Measurements from ENCODE around the gene ADNP2. TPM values are rescaled to one million over a fixed set of nuclear protein-coding genes. Genes with fewer than 3 reads are reported as not detected.

The ADNP2 gene
- total RNA-seq, 1 donor from 2014 or later = 19.2 TPM

GRCh38 chr18:80166240-80166639 lies 57.2 kb downstream of the ADNP2 start:
- H3K4me1 Mint-ChIP-seq (ENCODE audit: unreplicated experiment) = peaks cover 12% of the 10 kb centered on the region
- no peak overlapping the region for H3K4me3 Mint-ChIP-seq (ENCODE audit: unreplicated experiment)
- no peaks in the 10 kb centered on the region for H3K27me3 Mint-ChIP-seq (ENCODE audit: unreplicated experiment)
- H3K36me3 Mint-ChIP-seq (ENCODE audit: unreplicated experiment) = peaks cover 23% of the 10 kb centered on the region
- DNase-seq (ENCODE audit: extremely low spot score, unreplicated experiment) = no peak
- no peak for TF ChIP-seq CTCF (IDR thresholded peaks at IDR 0.05)
- H3K9me3 Mint-ChIP-seq (ENCODE audit: unreplicated experiment) = peaks cover 7% of the 10 kb centered on the region
- no peak overlapping the region for H3K27ac Mint-ChIP-seq (ENCODE audit: unreplicated experiment)

- Mint-ChIP-seq H3K36me3 (ENCODE audit: unreplicated experiment) (peaks cover 22% of the 10 kb centered on the region), H3K4me1 (ENCODE audit: unreplicated experiment) (peaks cover 17% of the 10 kb centered on the region), H3K9me3 (ENCODE audit: unreplicated experiment) (peaks cover 7% of the 10 kb centered on the region), H3K4me3 (ENCODE audit: unreplicated experiment) (no peak overlapping the region), H3K27me3 (ENCODE audit: unreplicated experiment) (no peaks in the 10 kb centered on the region), H3K27ac (ENCODE audit: unreplicated experiment) (no peak overlapping the region)
- no peak for DNase-seq (ENCODE audit: extremely low spot score, unreplicated experiment)
- TF ChIP-seq CTCF (IDR thresholded peaks at IDR 0.05) = no peak
These were observed 57.7 kb downstream of the ADNP2 start for GRCh38 chr18:80166725-80167124.

- Mint-ChIP-seq H3K36me3 (ENCODE audit: unreplicated experiment) (peaks cover 19% of the 10 kb centered on the region), H3K4me3 (ENCODE audit: unreplicated experiment) (no peak overlapping the region), H3K9me3 (ENCODE audit: unreplicated experiment) (peaks cover 7% of the 10 kb centered on the region), H3K4me1 (ENCODE audit: unreplicated experiment) (peaks cover 19% of the 10 kb centered on the region), H3K27ac (ENCODE audit: unreplicated experiment) (no peak overlapping the region), H3K27me3 (ENCODE audit: unreplicated experiment) (no peaks in the 10 kb centered on the region)
- DNase-seq (ENCODE audit: extremely low spot score, unreplicated experiment) = no peak
- TF ChIP-seq CTCF (IDR thresholded peaks at IDR 0.05) = no peak
These were observed 58.3 kb downstream of the ADNP2 start for GRCh38 chr18:80167331-80167730.

GRCh38 chr18:80167931-80168330 lies 58.9 kb downstream of the ADNP2 start:
- Mint-ChIP-seq H3K36me3 (ENCODE audit: unreplicated experiment) (peaks cover 14% of the 10 kb centered on the region), H3K4me3 (ENCODE audit: unreplicated experiment) (no peak overlapping the region), H3K4me1 (ENCODE audit: unreplicated experiment) (peaks cover 25% of the 10 kb centered on the region), H3K9me3 (ENCODE audit: unreplicated experiment) (peaks cover 7% of the 10 kb centered on the region), H3K27me3 (ENCODE audit: unreplicated experiment) (no peaks in the 10 kb centered on the region), H3K27ac (ENCODE audit: unreplicated experiment) (no peak overlapping the region)
- DNase-seq (ENCODE audit: extremely low spot score, unreplicated experiment) = no peak
- TF ChIP-seq CTCF (IDR thresholded peaks at IDR 0.05) = no peak

GRCh38 chr18:80168346-80168745 lies 59.3 kb downstream of the ADNP2 start:
- peaks cover 7% of the 10 kb centered on the region for H3K9me3 Mint-ChIP-seq (ENCODE audit: unreplicated experiment)
- no peak overlapping the region for H3K4me3 Mint-ChIP-seq (ENCODE audit: unreplicated experiment)
- peaks cover 29% of the 10 kb centered on the region for H3K4me1 Mint-ChIP-seq (ENCODE audit: unreplicated experiment)
- no peaks in the 10 kb centered on the region for H3K27me3 Mint-ChIP-seq (ENCODE audit: unreplicated experiment)
- no peak for DNase-seq (ENCODE audit: extremely low spot score, unreplicated experiment)
- H3K36me3 Mint-ChIP-seq (ENCODE audit: unreplicated experiment) = peaks cover 11% of the 10 kb centered on the region
- no peak for TF ChIP-seq CTCF (IDR thresholded peaks at IDR 0.05)
- H3K27ac Mint-ChIP-seq (ENCODE audit: unreplicated experiment) = no peak overlapping the region

Measured in osteocyte (in vitro differentiated cells).